K562 (cell line): ENCODE measurements around the gene CDC42SE2. TPM values are rescaled to one million over a fixed set of nuclear protein-coding genes. Genes with fewer than 3 reads are reported as not detected.

Experiments
- ARID1B ChIP-seq: fragments of 450-650 bp; IDR thresholded peaks from 2 replicates; pipeline ENCODE4 v1.6.1; 2016; ENCODE audit warnings: antibody characterized with exemption, mild to moderate bottlenecking, inconsistent platforms
- ATF1 ChIP-seq, 2 experiments: fragments of 450-650 bp in 1 of 2; IDR thresholded peaks; 2 replicates each; pipeline ENCODE4 v1.6.1; 2016; ENCODE audit warnings: missing compliant biosample characterization in 1 of 2, missing genetic modification characterization in 1 of 2
- BRCA1 ChIP-seq, 2 experiments: fragments of 450-650 bp in 1 of 2; sonication (generic) in 1 of 2; formaldehyde crosslinking in 1 of 2; IDR thresholded peaks; 2 replicates each; pipeline versions ENCODE4 v1.5.0 to v1.6.1; 2017 to 2020; ENCODE audit warnings: mild to moderate bottlenecking in 1 of 2, missing genetic modification reagents in 1 of 2
- CEBPB ChIP-seq: fragments of 450-650 bp; IDR thresholded peaks from 2 replicates; pipeline ENCODE4 v1.6.1; 2016; ENCODE audit warnings: missing genetic modification characterization, missing compliant biosample characterization
- FOSL1 ChIP-seq: fragments of 200-800 bp; sonication (Bioruptor generic); conservative IDR thresholded peaks from 2 replicates; pipeline ENCODE4 v1.6.1; 2016; ENCODE audit warnings: missing genetic modification characterization, missing compliant biosample characterization
- HLTF ChIP-seq: fragments of 450-650 bp; IDR thresholded peaks from 2 replicates; pipeline ENCODE4 v1.6.1; 2016
- MEF2D ChIP-seq: conservative IDR thresholded peaks from 2 replicates; pipeline ENCODE4 v1.6.1; 2016; ENCODE audit warnings: low read depth, missing genetic modification characterization, missing compliant biosample characterization
- POLR2AphosphoS2 ChIP-seq: IDR thresholded peaks from 2 replicates; pipeline ENCODE4 v1.6.1; 2012; ENCODE audit warnings: low read length, improper control_type of control experiment
- RERE ChIP-seq: sonication (generic); formaldehyde crosslinking; IDR thresholded peaks from 2 replicates; pipeline ENCODE4 v1.8.0; 2023; ENCODE audit warnings: missing genetic modification reagents, mild to moderate bottlenecking, borderline replicate concordance
- TAF1 ChIP-seq: IDR thresholded peaks from 2 replicates; pipeline ENCODE4 v1.6.1; 2011; ENCODE audit warnings: mild to moderate bottlenecking, low read length, moderate library complexity; ENCODE audit not compliant: insufficient read depth, control insufficient read depth, severe bottlenecking; ENCODE audit errors: extremely low read depth
- ZNF12 ChIP-seq: sonication (generic); formaldehyde crosslinking; IDR thresholded peaks from 2 replicates; pipeline ENCODE4 v1.4.0; 2020; ENCODE audit warnings: mild to moderate bottlenecking, missing genetic modification reagents
- ZNF384 ChIP-seq: IDR thresholded peaks from 2 replicates; pipeline ENCODE4 v1.6.1; 2012; ENCODE audit warnings: low read depth, low read length, improper control_type of control experiment
- ZNF77 ChIP-seq: fragments of 250-450 bp; sonication (Bioruptor Pico); IDR thresholded peaks from 2 replicates; pipeline ENCODE4 v1.5.0; 2020
- polyA plus RNA-seq, 8 experiments: library from polyadenylated mRNA; depleted of rRNA in 4 of 8; stranded (reverse) in 5 of 8; unstranded in 3 of 8; fragments of >200 nt; fragmentation: Nextera tagmentation in 2 of 8; fragmentation: Illumina TruSeq in 1 of 8; extraction: Ambion mirVana in 2 of 8; extraction: Trizol in 1 of 8; gene quantifications; 2 replicates each; pipeline versions ENCODE4 v1.2.1 to v1.2.3, GENCODE V29; 2011 to 2014; ENCODE audit warnings: inconsistent platforms in 1 of 8, missing spikeins in 1 of 8
- total RNA-seq, 7 experiments: library from RNA; depleted of rRNA in 6 of 7; stranded (reverse); fragments of >200 nt in 6 of 7; fragmentation: Illumina TruSeq in 2 of 7; extraction: Trizol in 2 of 7; gene quantifications; 2 replicates each; pipeline versions ENCODE4 v1.2.1 to v1.2.3, GENCODE V29; 2011 to 2021; ENCODE audit warnings: low replicate concordance in 1 of 7
- TF ChIP-seq, protein P1 (sequence below): IDR thresholded peaks from 2 replicates; pipeline ENCODE4 v1.6.1; 2012; ENCODE audit warnings: low read depth, low read length, improper control_type of control experiment, borderline replicate concordance
- TF ChIP-seq, protein P2 (sequence below): fragments of 450-650 bp; IDR thresholded peaks from 2 replicates; pipeline ENCODE4 v1.6.1; 2016; ENCODE audit warnings: mild to moderate bottlenecking

CDC42SE2 gene
- total and polyA plus RNA-seq, 9 of the 15 experiments (the other 6 are each of a cell fraction or from before 2014, with no cell fraction given) = 24.8 to 44.3 (median 32.7) TPM

DNA sequence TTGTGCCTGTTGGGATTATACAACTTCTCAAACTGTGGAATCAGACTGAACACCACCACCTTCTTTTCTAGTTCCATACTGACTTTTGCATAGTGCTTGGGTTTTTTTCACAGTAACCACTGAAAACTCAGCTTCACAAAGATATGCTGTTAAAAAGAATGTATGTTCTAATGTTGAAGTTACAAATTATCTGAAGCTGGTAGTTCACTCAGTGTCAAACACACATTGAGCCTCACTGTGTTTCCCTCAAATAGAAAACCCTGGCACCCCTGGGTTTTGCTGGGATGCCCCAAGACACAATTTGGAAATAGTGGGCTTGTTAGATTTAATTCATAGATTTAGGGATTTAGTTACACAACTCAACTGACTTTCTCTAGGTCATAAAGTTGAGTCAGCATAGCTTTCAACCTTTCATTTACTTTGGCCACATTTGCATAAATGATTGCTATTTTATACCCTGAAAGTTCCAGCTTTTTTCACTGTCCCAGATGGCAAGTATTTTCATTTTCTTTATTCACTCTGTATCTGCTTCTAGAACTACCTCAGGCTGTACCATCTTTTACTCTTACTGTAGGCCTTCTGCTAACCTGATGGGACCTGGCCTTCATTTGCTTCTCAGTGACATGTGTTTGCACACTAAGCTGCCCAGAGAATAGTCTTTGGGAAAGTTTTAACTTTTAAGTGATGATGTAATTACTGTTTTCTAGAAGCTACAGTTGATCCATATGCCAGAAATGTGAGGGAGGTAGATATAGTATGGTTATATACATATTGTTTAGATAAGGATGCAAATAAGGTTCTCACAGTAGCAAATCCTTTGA, 115.1 kb downstream of the CDC42SE2 start (continued):
- no peak for TF ChIP-seq RERE (CRISPR knock-in tag)
- TF ChIP-seq, protein P1, sequence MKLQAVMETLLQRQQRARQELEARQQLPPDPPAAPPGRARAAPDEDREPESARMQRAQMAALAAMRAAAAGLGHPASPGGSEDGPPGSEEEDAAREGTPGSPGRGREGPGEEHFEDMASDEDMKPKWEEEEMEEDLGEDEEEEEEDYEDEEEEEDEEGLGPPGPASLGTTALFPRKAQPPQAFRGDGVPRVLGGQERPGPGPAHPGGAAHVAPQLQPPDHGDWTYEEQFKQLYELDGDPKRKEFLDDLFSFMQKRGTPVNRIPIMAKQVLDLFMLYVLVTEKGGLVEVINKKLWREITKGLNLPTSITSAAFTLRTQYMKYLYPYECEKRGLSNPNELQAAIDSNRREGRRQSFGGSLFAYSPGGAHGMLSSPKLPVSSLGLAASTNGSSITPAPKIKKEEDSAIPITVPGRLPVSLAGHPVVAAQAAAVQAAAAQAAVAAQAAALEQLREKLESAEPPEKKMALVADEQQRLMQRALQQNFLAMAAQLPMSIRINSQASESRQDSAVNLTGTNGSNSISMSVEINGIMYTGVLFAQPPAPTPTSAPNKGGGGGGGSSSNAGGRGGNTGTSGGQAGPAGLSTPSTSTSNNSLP = 0 out of 2 replicates have a peak, but pooled peaks have one; percentile 12
- TF ChIP-seq ZNF12 (CRISPR knock-in tag) = no peak
- TF ChIP-seq ZNF77 = no peak
- no peak for TF ChIP-seq ZNF384
- TF ChIP-seq POLR2AphosphoS2 = no peak
- peak; percentile 54; the same call in 1 of the 2 replicates for TF ChIP-seq CEBPB (tag)
- TF ChIP-seq FOSL1 (tag) = no peak
- TF ChIP-seq TAF1 = no peak
- peak; percentile 35; the same call in 1 of the 2 replicates for TF ChIP-seq ARID1B
- TF ChIP-seq HLTF = no peak
- TF ChIP-seq BRCA1 (IDR thresholded peaks at IDR 0.05) = no peak
- no peak for TF ChIP-seq BRCA1 (CRISPR knock-in tag; IDR thresholded peaks at IDR 0.05)
- TF ChIP-seq, protein P2, sequence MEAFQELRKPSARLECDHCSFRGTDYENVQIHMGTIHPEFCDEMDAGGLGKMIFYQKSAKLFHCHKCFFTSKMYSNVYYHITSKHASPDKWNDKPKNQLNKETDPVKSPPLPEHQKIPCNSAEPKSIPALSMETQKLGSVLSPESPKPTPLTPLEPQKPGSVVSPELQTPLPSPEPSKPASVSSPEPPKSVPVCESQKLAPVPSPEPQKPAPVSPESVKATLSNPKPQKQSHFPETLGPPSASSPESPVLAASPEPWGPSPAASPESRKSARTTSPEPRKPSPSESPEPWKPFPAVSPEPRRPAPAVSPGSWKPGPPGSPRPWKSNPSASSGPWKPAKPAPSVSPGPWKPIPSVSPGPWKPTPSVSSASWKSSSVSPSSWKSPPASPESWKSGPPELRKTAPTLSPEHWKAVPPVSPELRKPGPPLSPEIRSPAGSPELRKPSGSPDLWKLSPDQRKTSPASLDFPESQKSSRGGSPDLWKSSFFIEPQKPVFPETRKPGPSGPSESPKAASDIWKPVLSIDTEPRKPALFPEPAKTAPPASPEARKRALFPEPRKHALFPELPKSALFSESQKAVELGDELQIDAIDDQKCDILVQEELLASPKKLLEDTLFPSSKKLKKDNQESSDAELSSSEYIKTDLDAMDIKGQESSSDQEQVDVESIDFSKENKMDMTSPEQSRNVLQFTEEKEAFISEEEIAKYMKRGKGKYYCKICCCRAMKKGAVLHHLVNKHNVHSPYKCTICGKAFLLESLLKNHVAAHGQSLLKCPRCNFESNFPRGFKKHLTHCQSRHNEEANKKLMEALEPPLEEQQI = no peak
- no peak for TF ChIP-seq MEF2D (tag)
- TF ChIP-seq ATF1 (CRISPR knock-in tag; IDR thresholded peaks at IDR 0.05) = no peak
- 0 out of 2 replicates have a peak, but pooled peaks have one; percentile 26 for TF ChIP-seq ATF1 (tag; IDR thresholded peaks at IDR 0.05)
